GM18505 (cell line): Measurements from ENCODE around the gene SSRP1.
"Not testable (repeated sequence)": the region's sequence is repeated elsewhere in the genome, so short reads cannot be mapped to it uniquely, and the experiment has no call there.

Source experiments
- ATAC-seq: cut with Tn5 transposase; IDR thresholded peaks from one replicate; pipeline ENCODE4 v1.9.1; 2021; ENCODE audit not compliant: unreplicated experiment
- POLR2A ChIP-seq: IDR thresholded peaks from 4 replicates; pipeline ENCODE4 v1.6.1; 2011; ENCODE audit warnings: borderline replicate concordance; ENCODE audit not compliant: insufficient read depth, insufficient read length; ENCODE audit errors: extremely low read depth

SSRP1 gene

DNA sequence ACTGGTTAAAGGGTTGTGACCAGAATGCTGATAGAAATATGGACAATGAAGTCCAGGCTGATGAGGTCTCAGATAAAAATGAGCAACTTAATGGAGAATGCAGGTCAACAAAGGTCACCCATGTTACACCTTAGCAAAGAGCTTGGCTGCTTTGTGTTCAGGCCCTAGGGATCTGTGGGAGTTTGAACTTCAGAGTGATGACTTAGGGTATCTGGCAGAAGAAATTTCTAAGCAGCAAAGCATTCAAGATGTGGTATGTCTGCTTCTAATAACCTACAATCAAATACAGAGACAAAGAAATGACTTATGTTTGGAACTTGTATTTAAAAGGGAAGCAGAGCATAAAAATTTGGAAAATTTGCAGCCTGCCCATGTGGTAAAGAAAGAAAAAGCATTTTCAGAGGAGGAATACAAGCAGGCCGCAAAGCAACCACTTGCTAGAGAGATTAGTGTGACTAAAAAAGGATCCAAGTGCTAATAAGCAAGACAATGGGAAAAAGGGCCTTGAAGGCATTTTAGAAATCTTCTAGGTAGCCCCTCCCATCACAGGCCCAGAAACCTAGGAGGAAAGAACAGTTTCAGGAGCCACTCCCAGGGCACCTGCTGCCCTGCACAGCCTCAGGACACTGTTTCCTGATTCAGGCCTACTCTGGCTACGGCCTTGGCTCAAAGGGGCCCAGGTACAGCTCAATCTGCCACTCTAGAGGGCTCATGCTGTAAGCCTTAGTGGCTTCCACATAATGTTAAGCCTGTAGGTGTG is 52.3 kb downstream of the SSRP1 start:
- ATAC-seq = no peak
- no peak for TF ChIP-seq POLR2A

DNA sequence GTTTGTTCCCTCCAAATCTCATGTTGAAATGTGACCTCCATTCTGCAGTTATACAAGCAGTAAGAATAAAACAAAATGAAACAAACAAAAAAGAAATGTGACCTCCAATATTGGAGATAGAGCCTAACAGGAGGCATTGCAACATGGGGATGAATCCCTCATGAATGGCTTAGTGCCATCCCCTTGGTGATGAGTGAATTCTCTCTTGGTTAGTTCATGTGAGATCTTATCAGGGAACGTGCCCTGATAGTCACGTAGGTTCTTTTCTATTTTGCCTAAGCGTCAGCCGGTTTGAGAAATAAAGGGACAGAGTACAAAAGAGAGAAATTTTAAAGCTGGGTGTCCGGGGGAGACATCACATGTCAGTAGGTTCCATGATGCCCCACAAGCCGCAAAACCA is 54.1 kb downstream of the SSRP1 start:
- ATAC-seq = not testable (repeated sequence)

DNA sequence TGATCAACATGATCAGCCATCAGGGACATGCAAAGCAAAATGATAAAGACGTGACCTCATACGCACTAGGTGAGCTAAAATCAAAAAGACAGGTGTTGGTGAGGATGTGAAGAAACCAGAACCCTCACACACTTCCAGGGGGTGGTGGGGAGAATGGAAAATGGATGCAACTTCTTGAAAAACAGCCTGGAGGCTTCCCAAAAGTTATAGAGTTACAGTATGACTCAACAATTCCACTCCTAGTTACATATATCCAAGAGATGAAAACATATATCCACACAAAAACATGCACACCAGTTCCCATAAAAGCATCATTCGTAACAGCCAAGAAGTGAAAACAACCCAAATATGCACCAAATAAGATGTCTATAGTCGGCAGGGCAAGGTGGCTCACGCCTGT is 56.6 kb downstream of the SSRP1 start:
- TF ChIP-seq POLR2A = no peak
- no peak for ATAC-seq

GRCh38 chr11:57278721-57279095 is 57.0 kb downstream of the SSRP1 start:
- no peak for ATAC-seq
- no peak for TF ChIP-seq POLR2A

GRCh38 chr11:57277845-57278720 is 57.6 kb downstream of the SSRP1 start:
- no peak for TF ChIP-seq POLR2A
- peak; percentile 66 for ATAC-seq

DNA sequence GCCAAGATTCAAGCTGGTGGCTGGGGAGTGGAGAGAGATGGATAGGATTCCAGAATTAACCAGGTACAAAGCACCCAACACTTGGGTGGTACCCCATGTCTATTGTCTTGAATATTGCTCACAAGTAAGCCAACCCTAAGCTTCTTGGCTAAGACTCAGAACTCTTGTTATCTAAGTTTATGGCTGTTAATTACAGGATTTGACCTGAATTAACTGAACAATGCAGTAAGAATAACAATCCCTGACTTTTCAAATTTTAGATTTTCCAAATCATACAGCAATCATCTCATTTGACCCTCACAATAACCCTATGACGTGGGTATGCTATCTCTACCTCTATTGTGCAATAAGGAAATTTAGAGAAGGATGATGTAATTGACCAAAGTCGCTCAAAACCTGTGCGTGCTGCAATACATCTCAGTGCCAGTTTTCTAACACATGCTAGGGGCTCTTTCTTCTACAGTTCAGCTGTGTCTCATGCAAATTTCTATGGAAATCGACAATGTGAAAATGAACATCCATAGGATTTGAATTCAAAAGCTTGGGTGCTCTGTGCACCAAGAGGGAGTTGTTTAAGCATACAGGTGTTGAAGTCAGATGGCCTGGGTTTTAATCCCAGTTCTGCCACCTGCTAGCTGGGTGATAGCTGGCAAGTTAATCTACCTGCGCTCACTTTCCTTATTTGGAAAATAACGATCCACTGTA is 58.6 kb downstream of the SSRP1 start:
- no peak for ATAC-seq
- no peak for TF ChIP-seq POLR2A

DNA sequence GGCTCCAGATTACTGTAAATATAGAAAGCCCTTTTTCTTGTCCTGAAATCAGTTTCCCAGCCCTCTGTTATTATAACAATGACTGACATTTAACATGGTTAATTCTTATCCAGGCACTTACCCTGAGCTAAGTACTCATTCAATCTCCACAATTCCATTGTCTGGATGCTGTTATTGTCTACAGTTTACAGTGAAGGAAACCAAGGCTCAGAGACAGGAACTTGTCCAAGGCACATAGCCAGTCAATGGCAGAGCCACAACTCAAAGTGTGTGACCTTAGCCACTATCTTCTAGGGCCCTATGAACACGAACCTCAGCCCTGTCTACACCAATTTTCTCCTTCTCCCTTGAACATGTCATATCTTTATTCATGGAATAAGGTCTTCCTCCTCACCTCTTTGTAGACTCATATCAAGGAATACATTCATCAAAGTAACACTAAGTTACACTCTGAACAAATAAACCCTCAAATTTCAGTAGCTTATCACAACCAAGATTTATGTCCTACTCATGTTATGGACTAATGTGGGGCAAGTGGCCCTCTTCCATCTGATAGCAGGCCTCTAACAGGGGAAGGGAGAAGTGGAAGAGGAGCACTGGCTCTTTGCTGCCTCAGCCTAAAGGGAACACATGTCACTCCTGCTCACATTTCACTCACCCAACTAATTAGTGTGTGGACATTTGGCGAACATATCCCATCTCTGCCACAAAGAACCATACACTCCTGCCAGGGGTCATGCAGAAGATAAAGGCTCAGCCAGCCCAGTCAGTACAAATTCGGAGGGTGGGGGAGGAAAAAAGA is 59.3 kb downstream of the SSRP1 start:
- no peak for TF ChIP-seq POLR2A
- no peak for ATAC-seq
